NCI-H510A (cell line): ENCODE results near the gene RELN.

ENCODE experiments used
- DNase-seq: peaks from one replicate; lab custom pipeline; 2025; lab: John Stamatoyannopoulos, UW

Gene RELN

GRCh38 chr7:103683348-103683747, 306.1 kb downstream of the RELN start:
- no peak for DNase-seq

GRCh38 chr7:103680161-103681144, 309.0 kb downstream of the RELN start:
- DNase-seq = no peak

GRCh38 chr7:103679151-103680132, 310.0 kb downstream of the RELN start:
- DNase-seq = no peak

- no peak for DNase-seq
These were observed 321.0 kb downstream of the RELN start for GRCh38 chr7:103668279-103668941.

GRCh38 chr7:103666326-103666725, 323.1 kb downstream of the RELN start:
- no peak for DNase-seq

GRCh38 chr7:103664577-103664976, 324.9 kb downstream of the RELN start:
- DNase-seq = no peak

GRCh38 chr7:103660455-103661371, 328.7 kb downstream of the RELN start:
- DNase-seq = no peak

GRCh38 chr7:103658055-103659005, 331.1 kb downstream of the RELN start:
- no peak for DNase-seq

GRCh38 chr7:103657474-103657894, 332.0 kb downstream of the RELN start:
- DNase-seq = no peak

- no peak for DNase-seq
These were observed 333.2 kb downstream of the RELN start for GRCh38 chr7:103656221-103656620.

GRCh38 chr7:103651593-103652377, 337.7 kb downstream of the RELN start:
- DNase-seq = no peak

GRCh38 chr7:103649052-103649451, 340.4 kb downstream of the RELN start:
- DNase-seq = no peak

- no peak for DNase-seq
These were observed 341.3 kb downstream of the RELN start for GRCh38 chr7:103648135-103648534.

GRCh38 chr7:103644319-103644718, 345.1 kb downstream of the RELN start:
- DNase-seq = no peak

GRCh38 chr7:103640031-103640779, 349.3 kb downstream of the RELN start:
- no peak for DNase-seq

GRCh38 chr7:103637726-103638125, 351.7 kb downstream of the RELN start:
- no peak for DNase-seq

- no peak for DNase-seq
These were observed 352.4 kb downstream of the RELN start for GRCh38 chr7:103637094-103637493.

GRCh38 chr7:103636153-103636552, 353.3 kb downstream of the RELN start:
- no peak for DNase-seq
